WTC11 (cell line): ENCODE measurements around the gene P2RX6. TPM values are rescaled to one million over a fixed set of nuclear protein-coding genes. Genes with fewer than 3 reads are reported as not detected.

Experiments used
- ATAC-seq: fragments of 200-7000 bp; cut with Tn5 transposase; 2 replicates; pipeline ENCODE4 v1.10.0; 2021; ENCODE audit warnings: mild to moderate bottlenecking, moderate library complexity
- CTCF ChIA-PET: fragments of 300-600 bp; sonication (Branson Sonifier 250); formaldehyde crosslinking; loops from one replicate; lab custom pipeline; 2021; ENCODE audit warnings: antibody characterized with exemption; lab: Charles Lee
- POLR2A ChIA-PET: fragments of 350-600 bp; sonication (Branson Sonifier 250); formaldehyde crosslinking; loops from one replicate; lab custom pipeline; 2021; ENCODE audit warnings: antibody characterized with exemption; lab: Charles Lee
- DNase-seq: peaks from one replicate; pipeline ENCODE4 v3.0.0; 2021; ENCODE audit warnings: low spot score
- H3K27ac Mint-ChIP-seq: 2 replicates; pipeline ENCODE4 v1.8.0; 2021; ENCODE audit warnings: mixed read lengths
- H3K27me3 Mint-ChIP-seq: 2 replicates; pipeline ENCODE4 v1.8.0; 2021; ENCODE audit warnings: low read depth, mild to moderate bottlenecking, moderate library complexity, mixed read lengths
- H3K36me3 Mint-ChIP-seq: 2 replicates; pipeline ENCODE4 v1.8.0; 2021; ENCODE audit warnings: mixed read lengths
- H3K4me1 Mint-ChIP-seq: 2 replicates; pipeline ENCODE4 v1.8.0; 2022; ENCODE audit warnings: mixed read lengths
- H3K4me3 Mint-ChIP-seq: 2 replicates; pipeline ENCODE4 v1.8.0; 2021; ENCODE audit warnings: mild to moderate bottlenecking, moderate library complexity, mixed read lengths
- H3K9me3 Mint-ChIP-seq: 2 replicates; pipeline ENCODE4 v1.8.0; 2021; ENCODE audit warnings: mixed read lengths
- ESRRA ChIP-seq: sonication (generic); formaldehyde crosslinking; IDR thresholded peaks from 2 replicates; pipeline ENCODE4 v1.8.1; 2022; ENCODE audit warnings: mild to moderate bottlenecking, missing genetic modification reagents, borderline replicate concordance
- FOXJ3 ChIP-seq: sonication (generic); formaldehyde crosslinking; IDR thresholded peaks from 2 replicates; pipeline ENCODE4 v1.9.0; 2021; ENCODE audit warnings: missing genetic modification reagents, mild to moderate bottlenecking, borderline replicate concordance
- GTF2I ChIP-seq: fragments of 250-450 bp; sonication (Bioruptor Pico); conservative IDR thresholded peaks from 2 replicates; pipeline ENCODE4 v1.4.0; 2021; ENCODE audit warnings: mild to moderate bottlenecking
- NR1H2 ChIP-seq: sonication (generic); formaldehyde crosslinking; IDR thresholded peaks from 2 replicates; pipeline ENCODE4 v1.9.0; 2021; ENCODE audit warnings: mild to moderate bottlenecking, moderate library complexity, missing genetic modification reagents
- RORB ChIP-seq: fragments of 250-450 bp; sonication (Bioruptor Pico); IDR thresholded peaks from 2 replicates; pipeline ENCODE4 v1.9.0; 2021; ENCODE audit warnings: mild to moderate bottlenecking
- SOX15 ChIP-seq: fragments of 250-450 bp; sonication (Bioruptor Pico); IDR thresholded peaks from 2 replicates; pipeline ENCODE4 v1.9.0; 2021; ENCODE audit warnings: mild to moderate bottlenecking
- total RNA-seq: library from RNA; stranded (reverse); gene quantifications from 3 replicates; pipeline ENCODE4 v1.2.3, GENCODE V29; 2021
- TF ChIP-seq, protein P1 (sequence below): sonication (generic); formaldehyde crosslinking; IDR thresholded peaks from 2 replicates; pipeline ENCODE4 v1.8.0; 2022; ENCODE audit warnings: mild to moderate bottlenecking, missing genetic modification reagents
- TF ChIP-seq, protein P2 (sequence below): fragments of 250-450 bp; sonication (Bioruptor Pico); conservative IDR thresholded peaks from 2 replicates; pipeline ENCODE4 v1.9.0; 2021; ENCODE audit warnings: mild to moderate bottlenecking
- TF ChIP-seq, protein P3 (sequence below): fragments of 250-450 bp; sonication (Bioruptor Pico); IDR thresholded peaks from 2 replicates; pipeline ENCODE4 v1.8.0; 2021; ENCODE audit warnings: mild to moderate bottlenecking
- TF ChIP-seq, protein P4 (sequence below): fragments of 250-450 bp; sonication (Bioruptor Pico); IDR thresholded peaks from 2 replicates; pipeline ENCODE4 v1.9.0; 2021; ENCODE audit warnings: mild to moderate bottlenecking
- TF ChIP-seq, protein P5 (sequence below): fragments of 250-450 bp; sonication (Bioruptor Pico); IDR thresholded peaks from 2 replicates; pipeline ENCODE4 v2.1.2; 2022; ENCODE audit warnings: mild to moderate bottlenecking, moderate library complexity

Gene P2RX6
- total RNA-seq, 1 experiment from 2014 or later: 0.13 TPM

DNA sequence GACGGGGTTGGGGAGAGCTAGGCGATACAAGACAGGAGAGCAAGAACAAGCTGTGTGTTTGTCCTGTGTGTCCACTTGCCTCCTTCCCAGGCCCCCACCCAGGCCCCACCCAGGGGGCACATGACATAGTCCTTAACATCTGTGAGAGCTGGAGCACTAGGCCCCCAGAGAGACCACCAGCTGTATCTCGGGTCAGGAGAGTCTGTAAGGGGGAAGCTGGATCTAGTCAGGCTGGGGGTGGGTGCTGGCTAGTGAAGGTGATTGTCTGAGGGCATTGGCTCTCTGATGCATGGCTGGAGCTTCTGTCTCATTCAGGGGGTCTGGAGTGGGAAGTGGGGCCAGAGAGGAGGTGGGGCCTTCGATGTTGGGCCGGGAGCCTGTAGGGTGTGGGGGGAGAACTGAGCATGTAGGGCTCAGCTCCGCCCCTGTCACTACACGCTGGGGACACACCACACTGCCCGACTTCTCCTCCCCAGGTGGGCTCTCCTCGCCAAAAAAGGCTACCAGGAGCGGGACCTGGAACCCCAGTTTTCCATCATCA lies 571 bp downstream of the P2RX6 start:
- no peak overlapping the region for H3K27ac Mint-ChIP-seq
- POLR2A ChIA-PET: no interaction called here
- H3K4me3 Mint-ChIP-seq: no peak overlapping the region
- DNase-seq (no peak), ATAC-seq (no peak)
- peaks cover 23% of the 10 kb centered on the region for H3K4me1 Mint-ChIP-seq
- CTCF ChIA-PET: interaction anchor here (0.9 to 2.7 kb wide), 4 partner anchors 13 to 130 kb away, joined by 3 to 19 read pairs (median 4); partner anchors contain the start of gene THAP7
- TF ChIP-seq GTF2I (no peak), ESRRA (CRISPR knock-in tag) (no peak), FOXJ3 (CRISPR knock-in tag) (no peak)
- H3K36me3 Mint-ChIP-seq: no peaks in the 10 kb centered on the region
- peaks cover 6% of the 10 kb centered on the region for H3K9me3 Mint-ChIP-seq
- peaks cover 25% of the 10 kb centered on the region for H3K27me3 Mint-ChIP-seq

DNA sequence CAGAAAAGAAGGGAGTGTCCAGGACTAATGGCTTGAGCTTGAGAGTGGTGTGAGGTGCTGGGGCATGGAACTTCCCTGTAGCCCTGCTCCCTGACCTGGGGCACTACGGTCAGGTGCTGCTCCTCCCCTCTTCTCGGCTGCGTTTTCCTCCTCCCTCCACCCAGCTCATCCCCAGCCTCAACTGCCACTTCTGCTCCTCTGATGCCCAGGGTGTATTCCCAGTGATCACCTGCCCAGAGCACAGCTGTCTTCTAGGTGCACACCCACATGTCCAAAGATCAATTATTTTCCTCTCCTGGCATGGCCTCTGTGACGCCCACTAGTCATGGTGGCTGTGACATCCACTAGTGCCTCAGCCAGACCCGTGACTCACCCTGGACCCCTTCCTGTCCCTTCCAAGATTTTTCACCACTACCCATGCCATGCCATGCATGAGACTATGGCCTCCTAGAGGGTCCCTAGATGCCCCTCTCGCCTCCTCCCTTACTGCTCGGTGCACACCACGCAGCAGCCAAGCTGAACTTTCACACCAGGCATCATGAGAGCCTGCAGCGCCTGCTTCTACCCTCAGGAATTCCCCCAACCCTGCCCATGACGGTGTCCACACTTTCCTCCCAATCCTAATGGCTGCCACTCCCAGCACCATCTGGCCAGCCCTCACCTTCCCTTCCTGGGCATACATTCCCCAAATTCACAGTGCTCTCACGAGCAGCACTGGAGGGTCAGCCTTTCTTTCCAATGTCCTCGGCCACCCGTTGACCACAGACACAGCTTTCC lies 1.9 kb downstream of the P2RX6 start:
- H3K27ac Mint-ChIP-seq: no peak overlapping the region

DNA sequence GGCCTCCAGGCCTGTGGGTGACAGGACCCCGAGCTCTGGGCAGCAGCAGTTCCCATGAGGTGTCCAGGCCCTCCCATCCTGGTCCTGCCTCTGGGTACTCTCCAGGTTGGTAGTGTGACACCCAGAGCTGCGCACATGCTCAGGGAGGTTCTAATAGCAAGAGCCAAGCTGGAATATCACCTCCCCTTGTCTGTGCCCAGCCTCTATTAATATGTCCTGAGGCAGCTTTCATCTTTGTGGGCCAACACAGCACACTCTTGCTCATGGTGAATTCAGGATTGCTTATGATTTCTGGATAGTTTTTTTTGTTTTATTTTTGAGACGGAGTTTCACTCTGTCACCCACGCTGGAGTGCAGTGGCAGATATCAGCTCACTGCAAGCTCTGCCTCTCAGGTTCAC lies 3.3 kb downstream of the P2RX6 start:
- ChIA-PET CTCF (no interaction called here), POLR2A (no interaction called here)
- Mint-ChIP-seq H3K4me3 (no peak overlapping the region), H3K9me3 (peaks cover 6% of the 10 kb centered on the region)
- DNase-seq: no peak
- TF ChIP-seq, protein P1, sequence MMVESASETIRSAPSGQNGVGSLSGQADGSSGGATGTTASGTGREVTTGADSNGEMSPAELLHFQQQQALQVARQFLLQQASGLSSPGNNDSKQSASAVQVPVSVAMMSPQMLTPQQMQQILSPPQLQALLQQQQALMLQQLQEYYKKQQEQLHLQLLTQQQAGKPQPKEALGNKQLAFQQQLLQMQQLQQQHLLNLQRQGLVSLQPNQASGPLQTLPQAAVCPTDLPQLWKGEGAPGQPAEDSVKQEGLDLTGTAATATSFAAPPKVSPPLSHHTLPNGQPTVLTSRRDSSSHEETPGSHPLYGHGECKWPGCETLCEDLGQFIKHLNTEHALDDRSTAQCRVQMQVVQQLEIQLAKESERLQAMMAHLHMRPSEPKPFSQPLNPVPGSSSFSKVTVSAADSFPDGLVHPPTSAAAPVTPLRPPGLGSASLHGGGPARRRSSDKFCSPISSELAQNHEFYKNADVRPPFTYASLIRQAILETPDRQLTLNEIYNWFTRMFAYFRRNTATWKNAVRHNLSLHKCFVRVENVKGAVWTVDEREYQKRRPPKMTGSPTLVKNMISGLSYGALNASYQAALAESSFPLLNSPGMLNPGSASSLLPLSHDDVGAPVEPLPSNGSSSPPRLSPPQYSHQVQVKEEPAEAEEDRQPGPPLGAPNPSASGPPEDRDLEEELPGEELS: no peak
- TF ChIP-seq, protein P2, sequence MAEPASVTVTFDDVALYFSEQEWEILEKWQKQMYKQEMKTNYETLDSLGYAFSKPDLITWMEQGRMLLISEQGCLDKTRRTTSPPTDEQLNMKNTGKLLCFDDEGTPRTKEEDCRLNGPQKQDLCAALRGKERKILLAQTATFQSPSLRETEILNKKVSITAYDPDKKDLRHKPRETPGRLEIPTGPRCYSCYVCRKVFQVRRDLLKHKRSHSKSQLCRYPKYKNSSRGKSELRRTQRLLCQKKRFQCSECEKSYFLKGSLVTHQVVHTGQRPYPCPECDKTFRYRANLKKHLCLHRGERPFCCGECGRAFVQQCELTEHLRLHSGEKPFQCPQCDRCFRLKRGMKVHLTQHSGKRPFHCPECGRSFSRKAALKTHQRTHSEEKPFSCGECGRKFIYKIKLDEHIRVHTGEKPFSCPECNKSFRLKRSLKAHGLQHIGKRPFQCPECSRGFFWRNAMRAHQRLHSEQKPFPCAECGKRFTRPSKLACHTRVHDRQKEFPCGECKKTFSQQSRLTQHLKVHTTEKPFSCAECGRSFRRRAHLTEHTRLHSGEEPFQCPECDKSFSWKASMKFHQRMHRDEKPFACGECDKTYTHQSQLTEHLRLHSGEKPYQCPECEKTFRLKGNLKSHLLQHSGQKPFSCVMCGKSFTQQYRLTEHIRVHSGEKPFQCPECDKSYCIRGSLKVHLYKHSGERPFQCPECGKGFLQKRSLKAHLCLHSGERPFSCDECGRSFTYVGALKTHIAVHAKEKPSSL (CRISPR knock-in tag): no peak
- no peak for TF ChIP-seq RORB (CRISPR knock-in tag)
- no peak for TF ChIP-seq SOX15 (CRISPR knock-in tag)
- TF ChIP-seq, all 79 proteins: peak for 0
- peaks cover 14% of the 10 kb centered on the region for H3K4me1 Mint-ChIP-seq
- ATAC-seq: no peak
- no peaks in the 10 kb centered on the region for H3K36me3 Mint-ChIP-seq
- H3K27ac Mint-ChIP-seq: no peak overlapping the region
- H3K27me3 Mint-ChIP-seq: peaks cover 22% of the 10 kb centered on the region

More for the DNA sequence above, 1.9 kb downstream of the P2RX6 start:
- Mint-ChIP-seq H3K4me3 (no peak overlapping the region), H3K4me1 (peaks cover 16% of the 10 kb centered on the region), H3K36me3 (no peaks in the 10 kb centered on the region), H3K9me3 (peaks cover 6% of the 10 kb centered on the region), H3K27me3 (peaks cover 25% of the 10 kb centered on the region)
- DNase-seq (no peak), ATAC-seq (no peak)
- ChIA-PET POLR2A (no interaction called here), CTCF (interaction anchor here (0.6 to 1.1 kb wide), 3 partner anchors 47 to 88 kb away, joined by 3 to 4 read pairs (median 3); no protein-coding TSS in a partner anchor)
- TF ChIP-seq, protein P3, sequence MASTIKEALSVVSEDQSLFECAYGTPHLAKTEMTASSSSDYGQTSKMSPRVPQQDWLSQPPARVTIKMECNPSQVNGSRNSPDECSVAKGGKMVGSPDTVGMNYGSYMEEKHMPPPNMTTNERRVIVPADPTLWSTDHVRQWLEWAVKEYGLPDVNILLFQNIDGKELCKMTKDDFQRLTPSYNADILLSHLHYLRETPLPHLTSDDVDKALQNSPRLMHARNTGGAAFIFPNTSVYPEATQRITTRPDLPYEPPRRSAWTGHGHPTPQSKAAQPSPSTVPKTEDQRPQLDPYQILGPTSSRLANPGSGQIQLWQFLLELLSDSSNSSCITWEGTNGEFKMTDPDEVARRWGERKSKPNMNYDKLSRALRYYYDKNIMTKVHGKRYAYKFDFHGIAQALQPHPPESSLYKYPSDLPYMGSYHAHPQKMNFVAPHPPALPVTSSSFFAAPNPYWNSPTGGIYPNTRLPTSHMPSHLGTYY (CRISPR knock-in tag): no peak
- TF ChIP-seq NR1H2 (no peak), FOXJ3 (CRISPR knock-in tag) (no peak)
- TF ChIP-seq, protein P4, sequence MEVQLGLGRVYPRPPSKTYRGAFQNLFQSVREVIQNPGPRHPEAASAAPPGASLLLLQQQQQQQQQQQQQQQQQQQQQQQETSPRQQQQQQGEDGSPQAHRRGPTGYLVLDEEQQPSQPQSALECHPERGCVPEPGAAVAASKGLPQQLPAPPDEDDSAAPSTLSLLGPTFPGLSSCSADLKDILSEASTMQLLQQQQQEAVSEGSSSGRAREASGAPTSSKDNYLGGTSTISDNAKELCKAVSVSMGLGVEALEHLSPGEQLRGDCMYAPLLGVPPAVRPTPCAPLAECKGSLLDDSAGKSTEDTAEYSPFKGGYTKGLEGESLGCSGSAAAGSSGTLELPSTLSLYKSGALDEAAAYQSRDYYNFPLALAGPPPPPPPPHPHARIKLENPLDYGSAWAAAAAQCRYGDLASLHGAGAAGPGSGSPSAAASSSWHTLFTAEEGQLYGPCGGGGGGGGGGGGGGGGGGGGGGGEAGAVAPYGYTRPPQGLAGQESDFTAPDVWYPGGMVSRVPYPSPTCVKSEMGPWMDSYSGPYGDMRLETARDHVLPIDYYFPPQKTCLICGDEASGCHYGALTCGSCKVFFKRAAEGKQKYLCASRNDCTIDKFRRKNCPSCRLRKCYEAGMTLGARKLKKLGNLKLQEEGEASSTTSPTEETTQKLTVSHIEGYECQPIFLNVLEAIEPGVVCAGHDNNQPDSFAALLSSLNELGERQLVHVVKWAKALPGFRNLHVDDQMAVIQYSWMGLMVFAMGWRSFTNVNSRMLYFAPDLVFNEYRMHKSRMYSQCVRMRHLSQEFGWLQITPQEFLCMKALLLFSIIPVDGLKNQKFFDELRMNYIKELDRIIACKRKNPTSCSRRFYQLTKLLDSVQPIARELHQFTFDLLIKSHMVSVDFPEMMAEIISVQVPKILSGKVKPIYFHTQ (CRISPR knock-in tag): no peak
- TF ChIP-seq, protein P5, sequence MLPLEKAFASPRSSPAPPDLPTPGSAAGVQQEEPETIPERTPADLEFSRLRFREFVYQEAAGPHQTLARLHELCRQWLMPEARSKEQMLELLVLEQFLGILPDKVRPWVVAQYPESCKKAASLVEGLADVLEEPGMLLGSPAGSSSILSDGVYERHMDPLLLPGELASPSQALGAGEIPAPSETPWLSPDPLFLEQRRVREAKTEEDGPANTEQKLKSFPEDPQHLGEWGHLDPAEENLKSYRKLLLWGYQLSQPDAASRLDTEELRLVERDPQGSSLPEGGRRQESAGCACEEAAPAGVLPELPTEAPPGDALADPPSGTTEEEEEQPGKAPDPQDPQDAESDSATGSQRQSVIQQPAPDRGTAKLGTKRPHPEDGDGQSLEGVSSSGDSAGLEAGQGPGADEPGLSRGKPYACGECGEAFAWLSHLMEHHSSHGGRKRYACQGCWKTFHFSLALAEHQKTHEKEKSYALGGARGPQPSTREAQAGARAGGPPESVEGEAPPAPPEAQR (CRISPR knock-in tag): no peak
